ENCODE measurements around the gene KCNJ6. TPM values are rescaled to one million over a fixed set of nuclear protein-coding genes. Genes with fewer than 3 reads are reported as not detected.

The KCNJ6 gene
- total RNA-seq, 1 experiment from 2014 or later: not detected

- no peak for TF ChIP-seq POLR2AphosphoS5 (IDR thresholded peaks at IDR 0.05; ENCODE audit: low read depth, low read length)
- TF ChIP-seq RAD21 (IDR thresholded peaks at IDR 0.05; ENCODE audit: low read depth): no peak
- no peak for TF ChIP-seq EZH2phosphoT487 (IDR thresholded peaks at IDR 0.05; ENCODE audit: borderline replicate concordance)
- TF ChIP-seq CBX3 (IDR thresholded peaks at IDR 0.05; ENCODE audit: low read depth): no peak
- no peak for TF ChIP-seq REST (IDR thresholded peaks at IDR 0.05; ENCODE audit: low read depth)
- TF ChIP-seq JUND (IDR thresholded peaks at IDR 0.05): no peak
- no peak for TF ChIP-seq FOSL1 (IDR thresholded peaks at IDR 0.05; ENCODE audit: low read depth)
- TF ChIP-seq EGR1 (IDR thresholded peaks at IDR 0.05; ENCODE audit: low read depth): no peak
- no peak for TF ChIP-seq SIN3A (IDR thresholded peaks at IDR 0.05; ENCODE audit: low read depth)
- no peak for TF ChIP-seq EZH2 (IDR thresholded peaks at IDR 0.05)
- TF ChIP-seq TCF7L2 (IDR thresholded peaks at IDR 0.05; ENCODE audit: borderline replicate concordance, extremely low read depth, insufficient read depth, insufficient read length): no peak
- TF ChIP-seq MAX (IDR thresholded peaks at IDR 0.05): no peak
- TF ChIP-seq CTCF (IDR thresholded peaks at IDR 0.05 in 2 of 3, conservative IDR thresholded peaks at IDR 0.05 in 1 of 3; ENCODE audit: borderline replicate concordance in 1 of 3, insufficient read depth in 1 of 3, low read depth in 2 of 3, low read length in 2 of 3): no peak
- TF ChIP-seq SRF (IDR thresholded peaks at IDR 0.05; ENCODE audit: low read depth): no peak
- no peaks in the 10 kb centered on the region for H3K9me2 ChIP-seq (ENCODE audit: insufficient read depth)
- CTCF ChIA-PET: no interaction called here
Observed at GRCh38 chr21:37688952-37689659, 227.2 kb downstream of the KCNJ6 start.

More at GRCh38 chr21:37688952-37689659, 227.2 kb downstream of the KCNJ6 start:
- ATAC-seq: no peak
- no peaks in the 10 kb centered on the region for H4K20me1 ChIP-seq (ENCODE audit: insufficient read depth)
- no peak overlapping the region for H3K9ac ChIP-seq (ENCODE audit: low read length)
- no TSS peak for BruUV-seq (replicated peaks)
- no peaks in the 10 kb centered on the region for H3K4me1 ChIP-seq (ENCODE audit: control insufficient read depth in 1 of 2, insufficient read depth in 2 of 2, low read length in 2 of 2)
- no peaks in the 10 kb centered on the region for H3K9me3 ChIP-seq (ENCODE audit: control insufficient read depth in 1 of 2, insufficient read depth in 1 of 2, low read depth in 1 of 2, low read length in 2 of 2)
- no peaks in the 10 kb centered on the region for H3K36me3 ChIP-seq (ENCODE audit: control insufficient read depth in 1 of 2, insufficient read depth in 2 of 2, low read length in 2 of 2)
- DNase-seq (ENCODE audit: low read depth, low spot score): no peak
- H2AFZ ChIP-seq (ENCODE audit: low read depth, low read length, poor library complexity, severe bottlenecking): no peak overlapping the region
- H3K79me2 ChIP-seq (ENCODE audit: insufficient read depth, low read length): no peaks in the 10 kb centered on the region
- no peak overlapping the region for H3K27ac ChIP-seq (ENCODE audit: low read depth, low read length)
- no peak overlapping the region for H3K4me3 ChIP-seq (replicated peaks in 1 of 2; ENCODE audit: low read depth in 1 of 2, low read length in 2 of 2)
- no peak overlapping the region for H3K4me2 ChIP-seq (ENCODE audit: low read length)
- RAD21 ChIA-PET (ENCODE audit: low non-redundant PET in 1 of 2, low total read pairs in 2 of 2, uncharacterized antibody in 2 of 2, unreplicated experiment in 2 of 2): no interaction called here
- H3K27me3 ChIP-seq (ENCODE audit: insufficient read depth, low read length): peaks cover 27% of the 10 kb centered on the region
- intact Hi-C loops (cut with micrococcal nuclease): no loop called here
- POLR2A ChIA-PET: no interaction called here

Data from HCT116 (cell line).